HEK293 (cell line): Measurements from ENCODE around the gene DBX2.
"Not testable (repeated sequence)": the region's sequence is repeated elsewhere in the genome, so short reads cannot be mapped to it uniquely, and the experiment has no call there.

Source experiments
- GFI1B ChIP-seq: fragments of 450-650 bp; formaldehyde crosslinking; IDR thresholded peaks from 2 replicates; pipeline ENCODE4 v1.5.1; 2016; ENCODE audit warnings: missing biosample characterization, missing genetic modification characterization
- KLF16 ChIP-seq: fragments of 450-650 bp; formaldehyde crosslinking; IDR thresholded peaks from 2 replicates; pipeline ENCODE4 v1.5.1; 2017; ENCODE audit warnings: missing biosample characterization, missing genetic modification characterization
- MEIS1 ChIP-seq: sonication (generic); formaldehyde crosslinking; IDR thresholded peaks from 2 replicates; pipeline ENCODE4 v1.8.1; 2022; ENCODE audit warnings: missing genetic modification reagents, mild to moderate bottlenecking, borderline replicate concordance
- RBAK ChIP-seq: fragments of 450-650 bp; formaldehyde crosslinking; IDR thresholded peaks from 2 replicates; pipeline ENCODE4 v1.5.1; 2016; ENCODE audit warnings: missing biosample characterization, missing genetic modification characterization
- REST ChIP-seq: fragments of 450-650 bp; formaldehyde crosslinking; IDR thresholded peaks from 2 replicates; pipeline ENCODE4 v1.5.1; 2016; ENCODE audit warnings: missing biosample characterization, missing genetic modification characterization
- TRIM28 ChIP-seq: IDR thresholded peaks from 2 replicates; pipeline ENCODE4 v1.6.1; 2011; ENCODE audit warnings: low read length, control low read depth, borderline replicate concordance
- YY1 ChIP-seq: fragments of 450-650 bp; formaldehyde crosslinking; IDR thresholded peaks from 2 replicates; pipeline ENCODE4 v1.5.1; 2018; ENCODE audit warnings: missing biosample characterization, missing genetic modification characterization
- ZNF132 ChIP-seq: fragments of 450-650 bp; formaldehyde crosslinking; IDR thresholded peaks from 2 replicates; pipeline ENCODE4 v1.5.1; 2017; ENCODE audit warnings: missing biosample characterization, missing genetic modification characterization, borderline replicate concordance
- ZNF37A ChIP-seq: fragments of 450-650 bp; IDR thresholded peaks from 2 replicates; pipeline ENCODE4 v1.5.1; 2018; ENCODE audit warnings: missing biosample characterization, missing genetic modification characterization
- ZNF488 ChIP-seq: fragments of 450-650 bp; formaldehyde crosslinking; IDR thresholded peaks from 2 replicates; pipeline ENCODE4 v1.5.1; 2016; ENCODE audit warnings: missing biosample characterization, missing genetic modification characterization
- ZNF639 ChIP-seq: fragments of 450-650 bp; formaldehyde crosslinking; IDR thresholded peaks from 2 replicates; pipeline ENCODE4 v1.5.1; 2016; ENCODE audit warnings: missing biosample characterization, missing genetic modification characterization
- TF ChIP-seq, protein P1 (sequence below): fragments of 450-650 bp; formaldehyde crosslinking; IDR thresholded peaks from 2 replicates; pipeline ENCODE4 v1.5.1; 2016; ENCODE audit warnings: missing biosample characterization, missing genetic modification characterization
- TF ChIP-seq, protein P2 (sequence below): fragments of 450-650 bp; formaldehyde crosslinking; optimal IDR thresholded peaks from 2 replicates; pipeline ENCODE3; 2016; ENCODE audit warnings: missing biosample characterization, mild to moderate bottlenecking, missing genetic modification characterization
- TF ChIP-seq, protein P3 (sequence below): fragments of 450-650 bp; formaldehyde crosslinking; IDR thresholded peaks from 2 replicates; pipeline ENCODE4 v1.5.1; 2016; ENCODE audit warnings: missing biosample characterization, missing genetic modification characterization

GRCh38 chr12:44984863-44985262, 66.0 kb downstream of the DBX2 start:
- TF ChIP-seq GFI1B (tag by site-specific recombination); RBAK (tag by site-specific recombination); YY1 (tag by site-specific recombination); ZNF488; ZNF132; ZNF37A; REST (tag by site-specific recombination); ZNF639 (tag by site-specific recombination); TRIM28; KLF16 (tag by site-specific recombination); MEIS1 (CRISPR knock-in tag): not testable (repeated sequence)
- TF ChIP-seq, protein P1, sequence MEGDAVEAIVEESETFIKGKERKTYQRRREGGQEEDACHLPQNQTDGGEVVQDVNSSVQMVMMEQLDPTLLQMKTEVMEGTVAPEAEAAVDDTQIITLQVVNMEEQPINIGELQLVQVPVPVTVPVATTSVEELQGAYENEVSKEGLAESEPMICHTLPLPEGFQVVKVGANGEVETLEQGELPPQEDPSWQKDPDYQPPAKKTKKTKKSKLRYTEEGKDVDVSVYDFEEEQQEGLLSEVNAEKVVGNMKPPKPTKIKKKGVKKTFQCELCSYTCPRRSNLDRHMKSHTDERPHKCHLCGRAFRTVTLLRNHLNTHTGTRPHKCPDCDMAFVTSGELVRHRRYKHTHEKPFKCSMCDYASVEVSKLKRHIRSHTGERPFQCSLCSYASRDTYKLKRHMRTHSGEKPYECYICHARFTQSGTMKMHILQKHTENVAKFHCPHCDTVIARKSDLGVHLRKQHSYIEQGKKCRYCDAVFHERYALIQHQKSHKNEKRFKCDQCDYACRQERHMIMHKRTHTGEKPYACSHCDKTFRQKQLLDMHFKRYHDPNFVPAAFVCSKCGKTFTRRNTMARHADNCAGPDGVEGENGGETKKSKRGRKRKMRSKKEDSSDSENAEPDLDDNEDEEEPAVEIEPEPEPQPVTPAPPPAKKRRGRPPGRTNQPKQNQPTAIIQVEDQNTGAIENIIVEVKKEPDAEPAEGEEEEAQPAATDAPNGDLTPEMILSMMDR = not testable (repeated sequence)
- TF ChIP-seq, protein P2, sequence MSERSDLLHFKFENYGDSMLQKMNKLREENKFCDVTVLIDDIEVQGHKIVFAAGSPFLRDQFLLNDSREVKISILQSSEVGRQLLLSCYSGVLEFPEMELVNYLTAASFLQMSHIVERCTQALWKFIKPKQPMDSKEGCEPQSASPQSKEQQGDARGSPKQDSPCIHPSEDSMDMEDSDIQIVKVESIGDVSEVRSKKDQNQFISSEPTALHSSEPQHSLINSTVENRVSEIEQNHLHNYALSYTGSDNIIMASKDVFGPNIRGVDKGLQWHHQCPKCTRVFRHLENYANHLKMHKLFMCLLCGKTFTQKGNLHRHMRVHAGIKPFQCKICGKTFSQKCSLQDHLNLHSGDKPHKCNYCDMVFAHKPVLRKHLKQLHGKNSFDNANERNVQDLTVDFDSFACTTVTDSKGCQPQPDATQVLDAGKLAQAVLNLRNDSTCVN (tag by site-specific recombination) = not testable (repeated sequence)
- TF ChIP-seq, protein P3, sequence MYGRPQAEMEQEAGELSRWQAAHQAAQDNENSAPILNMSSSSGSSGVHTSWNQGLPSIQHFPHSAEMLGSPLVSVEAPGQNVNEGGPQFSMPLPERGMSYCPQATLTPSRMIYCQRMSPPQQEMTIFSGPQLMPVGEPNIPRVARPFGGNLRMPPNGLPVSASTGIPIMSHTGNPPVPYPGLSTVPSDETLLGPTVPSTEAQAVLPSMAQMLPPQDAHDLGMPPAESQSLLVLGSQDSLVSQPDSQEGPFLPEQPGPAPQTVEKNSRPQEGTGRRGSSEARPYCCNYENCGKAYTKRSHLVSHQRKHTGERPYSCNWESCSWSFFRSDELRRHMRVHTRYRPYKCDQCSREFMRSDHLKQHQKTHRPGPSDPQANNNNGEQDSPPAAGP (tag by site-specific recombination) = not testable (repeated sequence)
